Measurements from ENCODE around the gene DPP8. TPM values are rescaled to one million over a fixed set of nuclear protein-coding genes. Genes with fewer than 3 reads are reported as not detected.

Gene DPP8
- total and polyA plus RNA-seq, 3 experiments from 2014 or later, result 31.1 to 52.9 (median 33.8) TPM

- Histone ChIP-seq H3K9me3 (ENCODE audit: low read length) (no peaks in the 10 kb centered on the region), H3K27ac (ENCODE audit: low read depth, low read length) (no peak overlapping the region), H3K4me1 (ENCODE audit: insufficient read depth, low read length) (no peaks in the 10 kb centered on the region), H3K27me3 (ENCODE audit: insufficient read depth, low read length, poor library complexity, severe bottlenecking) (no peaks in the 10 kb centered on the region), H3K36me3 (ENCODE audit: insufficient read depth, low read length) (no peaks in the 10 kb centered on the region), H3K4me3 (ENCODE audit: low read length) (no peak overlapping the region)
- ChIA-PET POLR2A (no interaction called here), CTCF (no interaction called here)
- no peaks in the 10 kb centered on the region for H3K27me3 Mint-ChIP-seq
- H3K4me1 Mint-ChIP-seq, result peaks cover 33 to 58% (median 43%) of the 10 kb centered on the region in 3 donors
- H3K36me3 Mint-ChIP-seq, result peaks cover 3 to 4% (median 4%) of the 10 kb centered on the region in 3 donors
- H3K9me3 Mint-ChIP-seq, result no peaks in the 10 kb centered on the region
- DNase-seq, result no peak
- H3K4me3 Mint-ChIP-seq, result peak overlapping the region in 2 of 7 donors; percentile 32 to 87
- H3K27ac Mint-ChIP-seq, result peak overlapping the region in 1 of 8 donors; percentile 40
Observed at GRCh38 chr15:65533057-65533756, 15.7 kb upstream of the DPP8 start.

DNA sequence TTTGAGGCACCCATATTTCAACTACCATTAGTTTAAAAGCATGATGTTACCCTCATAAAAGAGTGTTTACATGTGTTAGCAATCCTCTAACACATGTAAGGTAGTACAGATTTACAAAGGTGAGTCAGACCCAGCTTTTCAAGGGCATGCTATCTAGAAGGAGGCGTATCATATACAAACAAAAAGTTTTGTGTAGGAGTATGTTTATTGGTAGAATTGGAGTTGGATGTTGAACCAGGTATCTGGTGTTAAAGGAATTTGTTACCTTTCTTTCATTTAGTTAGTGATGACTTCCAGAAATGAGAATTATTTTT is 15.2 kb upstream of the DPP8 start:
- CTCF ChIA-PET, result no interaction called here
- POLR2A ChIA-PET, result no interaction called here

GRCh38 chr15:65530318-65531111 is 13.0 kb upstream of the DPP8 start, which contains the start of gene HACD3:
HACD3 (plus strand) TSS chr15:65530463; CDS start chr15:65530632, 169 bp downstream.
- peak; percentile 86 to 91 (median 88) for DNase-seq
- peak within 1 kb of the TSS; percentile 60 for H3K27ac ChIP-seq (ENCODE audit: low read depth, low read length)
- Mint-ChIP-seq H3K9me3 (no peaks in the 10 kb centered on the region), H3K4me3 (peak within 1 kb of the TSS; percentile 79 to 91 (median 89)), H3K27me3 (no peaks in the 10 kb centered on the region), H3K36me3 (peaks cover 0 to 4% (median 1%) of the 10 kb centered on the region in 3 donors), H3K27ac (peak within 1 kb of the TSS; percentile 80 to 98 (median 91)), H3K4me1 (peaks cover 30 to 42% (median 39%) of the 10 kb centered on the region in 3 donors)
- H3K4me3 ChIP-seq (ENCODE audit: low read length), result peak within 1 kb of the TSS; percentile 77
- CTCF ChIA-PET, result interaction anchor here (0.7 to 3.5 kb wide), 5 partner anchors 13 to 757 kb away, joined by 3 to 18 read pairs (median 4); partner anchors contain the start of gene INTS14
- POLR2A ChIA-PET, result interaction anchor here (1.1 to 2.0 kb wide), 6 partner anchors 12 to 339 kb away, joined by 3 to 15 read pairs (median 6); partner anchors contain the start of genes DPP8, INTS14 and RAB11A
- H3K4me1 ChIP-seq (ENCODE audit: insufficient read depth, low read length), result no peaks in the 10 kb centered on the region
- H3K27me3 ChIP-seq (ENCODE audit: insufficient read depth, low read length, poor library complexity, severe bottlenecking), result no peaks in the 10 kb centered on the region
- no peaks in the 10 kb centered on the region for H3K9me3 ChIP-seq (ENCODE audit: low read length)
- no peaks in the 10 kb centered on the region for H3K36me3 ChIP-seq (ENCODE audit: insufficient read depth, low read length)

More for the DNA sequence above, 15.2 kb upstream of the DPP8 start:
- Histone ChIP-seq H3K36me3 (ENCODE audit: insufficient read depth, low read length) (no peaks in the 10 kb centered on the region), H3K27ac (ENCODE audit: low read depth, low read length) (no peak overlapping the region), H3K27me3 (ENCODE audit: insufficient read depth, low read length, poor library complexity, severe bottlenecking) (no peaks in the 10 kb centered on the region), H3K4me1 (ENCODE audit: insufficient read depth, low read length) (no peaks in the 10 kb centered on the region), H3K9me3 (ENCODE audit: low read length) (no peaks in the 10 kb centered on the region), H3K4me3 (ENCODE audit: low read length) (no peak overlapping the region)
- peak overlapping the region in 5 of 7 donors; percentile 7 to 87 (median 32) for H3K4me3 Mint-ChIP-seq
- peaks cover 0 to 4% (median 3%) of the 10 kb centered on the region in 3 donors for H3K36me3 Mint-ChIP-seq
- no peaks in the 10 kb centered on the region for H3K9me3 Mint-ChIP-seq
- no peak for DNase-seq
- no peak overlapping the region for H3K27ac Mint-ChIP-seq
- peaks cover 30 to 54% (median 39%) of the 10 kb centered on the region in 3 donors for H3K4me1 Mint-ChIP-seq
- no peaks in the 10 kb centered on the region for H3K27me3 Mint-ChIP-seq

GRCh38 chr15:65529762-65530317 is 12.4 kb upstream of the DPP8 start:
- Histone ChIP-seq H3K36me3 (ENCODE audit: insufficient read depth, low read length) (no peaks in the 10 kb centered on the region), H3K27me3 (ENCODE audit: insufficient read depth, low read length, poor library complexity, severe bottlenecking) (no peaks in the 10 kb centered on the region), H3K4me3 (ENCODE audit: low read length) (peak overlapping the region; percentile 77), H3K9me3 (ENCODE audit: low read length) (no peaks in the 10 kb centered on the region), H3K27ac (ENCODE audit: low read depth, low read length) (peak overlapping the region; percentile 60), H3K4me1 (ENCODE audit: insufficient read depth, low read length) (no peaks in the 10 kb centered on the region)
- Mint-ChIP-seq H3K27me3 (no peaks in the 10 kb centered on the region), H3K4me3 (peak overlapping the region; percentile 79 to 91 (median 89)), H3K4me1 (peaks cover 28 to 38% (median 38%) of the 10 kb centered on the region in 3 donors), H3K27ac (peak overlapping the region; percentile 59 to 98 (median 90)), H3K36me3 (peaks cover 0 to 2% (median 0%) of the 10 kb centered on the region in 3 donors), H3K9me3 (no peaks in the 10 kb centered on the region)
- DNase-seq, result no peak
- ChIA-PET POLR2A (interaction anchor here (1.1 to 2.0 kb wide), 6 partner anchors 11 to 340 kb away, joined by 3 to 15 read pairs (median 6); partner anchors contain the start of genes DPP8, INTS14 and RAB11A), CTCF (interaction anchor here (1.2 to 3.5 kb wide), 4 partner anchors 13 to 81 kb away, joined by 3 to 18 read pairs (median 6); partner anchors contain the start of gene INTS14)

GRCh38 chr15:65528461-65529060 is 11.1 kb upstream of the DPP8 start:
- no peaks in the 10 kb centered on the region for H3K4me1 ChIP-seq (ENCODE audit: insufficient read depth, low read length)
- peaks cover 0 to 2% (median 0%) of the 10 kb centered on the region in 3 donors for H3K36me3 Mint-ChIP-seq
- H3K4me3 ChIP-seq (ENCODE audit: low read length), result no peak overlapping the region
- H3K9me3 Mint-ChIP-seq, result no peaks in the 10 kb centered on the region
- DNase-seq, result no peak
- H3K9me3 ChIP-seq (ENCODE audit: low read length), result no peaks in the 10 kb centered on the region
- peak overlapping the region in 2 of 8 donors; percentile 0 to 63 for H3K27ac Mint-ChIP-seq
- ChIA-PET CTCF (interaction anchor here (3.5 kb wide), 1 partner anchor 12 kb away, joined by 18 read pairs; no protein-coding TSS in a partner anchor), POLR2A (no interaction called here)
- H3K36me3 ChIP-seq (ENCODE audit: insufficient read depth, low read length), result no peaks in the 10 kb centered on the region
- peaks cover 20 to 29% (median 29%) of the 10 kb centered on the region in 3 donors for H3K4me1 Mint-ChIP-seq
- H3K27me3 Mint-ChIP-seq, result no peaks in the 10 kb centered on the region
- no peaks in the 10 kb centered on the region for H3K27me3 ChIP-seq (ENCODE audit: insufficient read depth, low read length, poor library complexity, severe bottlenecking)
- peak overlapping the region in 1 of 7 donors; percentile 90 for H3K4me3 Mint-ChIP-seq
- no peak overlapping the region for H3K27ac ChIP-seq (ENCODE audit: low read depth, low read length)

- H3K36me3 ChIP-seq (ENCODE audit: insufficient read depth, low read length), result no peaks in the 10 kb centered on the region
- no peak for DNase-seq
- Mint-ChIP-seq H3K36me3 (peaks cover 0 to 2% (median 0%) of the 10 kb centered on the region in 3 donors), H3K27ac (no peak overlapping the region), H3K4me1 (peaks cover 5 to 6% (median 5%) of the 10 kb centered on the region in 3 donors), H3K9me3 (no peaks in the 10 kb centered on the region), H3K27me3 (no peaks in the 10 kb centered on the region), H3K4me3 (no peak overlapping the region)
- H3K27me3 ChIP-seq (ENCODE audit: insufficient read depth, low read length, poor library complexity, severe bottlenecking), result no peaks in the 10 kb centered on the region
- ChIA-PET CTCF (interaction anchor here (1.4 kb wide), 1 partner anchor 29 kb away, joined by 3 read pairs; no protein-coding TSS in a partner anchor), POLR2A (no interaction called here)
- no peaks in the 10 kb centered on the region for H3K9me3 ChIP-seq (ENCODE audit: low read length)
- no peak overlapping the region for H3K4me3 ChIP-seq (ENCODE audit: low read length)
- H3K27ac ChIP-seq (ENCODE audit: low read depth, low read length), result no peak overlapping the region
- H3K4me1 ChIP-seq (ENCODE audit: insufficient read depth, low read length), result no peaks in the 10 kb centered on the region
Observed at GRCh38 chr15:65525622-65526021, 8.1 kb upstream of the DPP8 start.

DNA sequence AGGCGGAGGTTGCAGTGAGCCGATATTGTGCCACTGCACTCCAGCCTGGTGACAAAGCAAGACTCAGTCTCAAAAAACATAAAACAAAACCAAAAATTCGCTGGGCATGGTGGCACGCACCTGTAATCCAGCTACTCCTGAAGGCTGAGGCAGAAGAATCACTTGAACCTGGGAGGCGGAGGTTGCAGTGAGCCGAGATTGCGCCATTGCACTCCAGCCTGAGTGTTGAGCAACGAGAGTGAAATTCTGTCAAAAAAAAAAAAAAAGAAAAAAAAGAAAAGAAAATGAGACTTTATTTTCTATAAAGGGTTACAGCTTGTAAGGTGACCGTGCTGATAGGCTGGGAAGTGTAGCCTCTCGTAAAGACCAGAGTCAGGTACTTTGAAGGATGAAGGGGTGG is 6.7 kb upstream of the DPP8 start:
- Histone ChIP-seq H3K27ac (ENCODE audit: low read depth, low read length) (no peak overlapping the region), H3K4me3 (ENCODE audit: low read length) (no peak overlapping the region), H3K9me3 (ENCODE audit: low read length) (no peaks in the 10 kb centered on the region), H3K27me3 (ENCODE audit: insufficient read depth, low read length, poor library complexity, severe bottlenecking) (no peaks in the 10 kb centered on the region), H3K36me3 (ENCODE audit: insufficient read depth, low read length) (no peaks in the 10 kb centered on the region), H3K4me1 (ENCODE audit: insufficient read depth, low read length) (no peaks in the 10 kb centered on the region)
- no peak for DNase-seq
- no peaks in the 10 kb centered on the region for H3K36me3 Mint-ChIP-seq
- ChIA-PET POLR2A (no interaction called here), CTCF (interaction anchor here (0.8 kb wide), 1 partner anchor 8 kb away, joined by 3 read pairs; no protein-coding TSS in a partner anchor)
- no peaks in the 10 kb centered on the region for H3K27me3 Mint-ChIP-seq
- no peak overlapping the region for H3K27ac Mint-ChIP-seq
- no peaks in the 10 kb centered on the region for H3K4me1 Mint-ChIP-seq
- H3K4me3 Mint-ChIP-seq, result peak overlapping the region in 1 of 7 donors; percentile 34
- H3K9me3 Mint-ChIP-seq, result no peaks in the 10 kb centered on the region

All from CD8-positive, alpha-beta memory T cell (primary cell).